ENCODE measurements around the gene MAST2.

GRCh38 chr1:46012236-46012635 lies 208.8 kb downstream of the MAST2 start:
- TF ChIP-seq TAF1 (IDR thresholded peaks at IDR 0.05; ENCODE audit: borderline replicate concordance, low read depth, low read length): no peak
- TF ChIP-seq POLR2A (IDR thresholded peaks at IDR 0.05; ENCODE audit: low read depth, low read length): no peak
- TF ChIP-seq POLR2AphosphoS5 (IDR thresholded peaks at IDR 0.05; ENCODE audit: low read depth, low read length): no peak
